ENCODE results near the gene PLAAT3.
"Not testable (repeated sequence)": the region's sequence is repeated elsewhere in the genome, so short reads cannot be mapped to it uniquely, and the experiment has no call there.

Gene PLAAT3

DNA sequence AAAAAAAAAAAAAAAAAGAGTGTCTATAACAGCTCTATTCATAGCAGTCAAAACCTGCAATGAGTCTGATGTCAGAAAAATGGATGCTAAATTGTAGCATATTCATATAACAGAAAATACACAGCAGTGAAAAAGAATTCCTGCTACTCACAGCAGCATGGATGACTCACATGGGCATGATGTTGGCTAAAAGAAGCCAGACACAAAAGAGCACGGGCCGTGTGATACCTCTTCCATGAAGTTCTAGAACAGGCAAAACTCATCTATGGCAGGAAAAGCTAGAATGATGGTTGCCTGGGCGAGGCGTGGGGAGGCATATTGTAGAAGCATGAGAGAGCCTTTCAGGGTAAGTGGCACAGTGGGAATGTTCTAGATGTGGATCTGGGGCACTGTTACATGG is 18.9 kb downstream of the PLAAT3 start:
- H3K4me3 ChIP-seq (ENCODE audit: low read depth, low read length): no peak overlapping the region
- DNase-seq (ENCODE audit: low read depth): no peak
- TF ChIP-seq, protein P1, sequence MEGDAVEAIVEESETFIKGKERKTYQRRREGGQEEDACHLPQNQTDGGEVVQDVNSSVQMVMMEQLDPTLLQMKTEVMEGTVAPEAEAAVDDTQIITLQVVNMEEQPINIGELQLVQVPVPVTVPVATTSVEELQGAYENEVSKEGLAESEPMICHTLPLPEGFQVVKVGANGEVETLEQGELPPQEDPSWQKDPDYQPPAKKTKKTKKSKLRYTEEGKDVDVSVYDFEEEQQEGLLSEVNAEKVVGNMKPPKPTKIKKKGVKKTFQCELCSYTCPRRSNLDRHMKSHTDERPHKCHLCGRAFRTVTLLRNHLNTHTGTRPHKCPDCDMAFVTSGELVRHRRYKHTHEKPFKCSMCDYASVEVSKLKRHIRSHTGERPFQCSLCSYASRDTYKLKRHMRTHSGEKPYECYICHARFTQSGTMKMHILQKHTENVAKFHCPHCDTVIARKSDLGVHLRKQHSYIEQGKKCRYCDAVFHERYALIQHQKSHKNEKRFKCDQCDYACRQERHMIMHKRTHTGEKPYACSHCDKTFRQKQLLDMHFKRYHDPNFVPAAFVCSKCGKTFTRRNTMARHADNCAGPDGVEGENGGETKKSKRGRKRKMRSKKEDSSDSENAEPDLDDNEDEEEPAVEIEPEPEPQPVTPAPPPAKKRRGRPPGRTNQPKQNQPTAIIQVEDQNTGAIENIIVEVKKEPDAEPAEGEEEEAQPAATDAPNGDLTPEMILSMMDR (IDR thresholded peaks at IDR 0.05; ENCODE audit: low read depth, low read length, missing control alignments): no peak

DNA sequence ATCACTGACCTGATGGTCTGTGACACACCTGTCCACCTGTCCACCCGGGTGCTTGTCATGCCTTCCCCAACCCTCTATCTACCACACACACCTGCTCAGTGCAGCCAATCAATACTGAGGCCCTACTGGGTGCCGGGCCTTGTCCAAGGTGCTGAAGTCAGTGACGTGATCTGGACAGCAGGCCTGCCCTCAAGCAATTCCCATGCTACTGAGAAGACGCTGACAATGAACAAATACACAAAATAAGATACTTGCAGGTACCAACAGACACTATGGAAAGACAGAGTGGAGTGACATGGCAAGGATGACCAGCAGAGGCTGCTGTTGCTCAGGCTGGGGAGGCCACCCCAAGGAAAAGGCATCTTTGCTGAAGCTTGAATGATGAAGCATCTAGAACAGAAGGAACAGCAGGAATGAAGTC is 21.2 kb downstream of the PLAAT3 start:
- H3K4me3 ChIP-seq (ENCODE audit: low read depth, low read length): no peak overlapping the region
- DNase-seq (ENCODE audit: low read depth): no peak
- TF ChIP-seq, protein P1 (IDR thresholded peaks at IDR 0.05; ENCODE audit: low read depth, low read length, missing control alignments): peak; percentile 79

DNA sequence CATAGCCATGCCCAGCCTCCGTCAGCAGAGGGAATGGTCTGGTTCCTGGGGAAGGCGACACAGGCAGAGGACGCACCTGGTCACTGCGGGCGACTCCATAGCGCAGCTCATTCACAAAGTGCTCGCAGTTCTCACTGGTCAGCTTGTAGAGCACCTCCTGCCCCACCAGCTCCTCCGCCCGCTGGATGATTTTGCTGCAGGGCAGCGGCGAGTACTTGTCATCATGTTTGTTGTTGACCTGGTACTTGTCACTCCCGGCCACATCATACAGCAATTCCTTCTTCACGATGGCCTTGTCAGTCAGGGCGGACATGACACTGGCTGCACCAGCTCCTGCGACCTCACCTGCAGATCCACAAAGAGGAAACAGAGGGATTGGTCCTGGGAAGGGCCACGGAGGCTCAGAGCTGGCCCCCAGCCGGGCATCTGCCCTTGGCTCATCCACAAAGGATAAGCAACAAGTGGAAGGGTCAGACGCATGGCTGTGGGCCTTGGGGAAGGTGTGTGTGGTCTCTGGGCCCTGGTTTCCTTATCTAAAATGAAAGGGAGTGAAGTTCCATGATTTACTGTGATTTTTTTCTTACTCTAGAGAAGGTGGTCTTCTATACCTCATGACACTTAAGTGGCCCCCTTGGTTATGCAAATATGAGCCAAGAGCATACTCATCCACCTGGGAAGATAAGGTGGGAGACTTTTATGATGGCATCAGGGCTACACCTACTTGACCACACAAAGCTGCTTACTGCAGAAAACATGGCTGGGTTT is 24.0 kb downstream of the PLAAT3 start:
- TF ChIP-seq, protein P1 (IDR thresholded peaks at IDR 0.05; ENCODE audit: low read depth, low read length, missing control alignments): no peak
- H3K4me3 ChIP-seq (ENCODE audit: low read depth, low read length): no peak overlapping the region
- no peak for DNase-seq (ENCODE audit: low read depth)

DNA sequence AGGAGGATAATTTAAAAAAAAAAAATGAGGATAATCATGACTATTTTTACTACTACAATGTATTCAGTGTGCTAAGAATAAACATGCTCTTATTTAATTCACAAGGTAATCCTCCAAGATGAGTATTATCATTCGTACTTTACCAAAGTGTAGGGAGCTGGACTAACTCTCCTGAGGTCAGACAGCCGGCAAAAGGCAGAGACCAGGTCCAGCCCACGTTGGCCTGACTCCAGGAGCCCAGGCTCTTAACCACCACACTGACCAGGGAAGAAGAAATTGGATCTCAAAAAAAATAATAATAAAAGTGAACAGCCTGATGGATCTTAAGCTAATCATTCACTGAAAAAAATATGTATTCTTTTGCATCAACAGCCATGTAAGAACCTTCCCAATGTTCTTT is 25.2 kb downstream of the PLAAT3 start:
- no peak overlapping the region for H3K4me3 ChIP-seq (ENCODE audit: low read depth, low read length)
- TF ChIP-seq, protein P1 (IDR thresholded peaks at IDR 0.05; ENCODE audit: low read depth, low read length, missing control alignments): no peak
- no peak for DNase-seq (ENCODE audit: low read depth)

DNA sequence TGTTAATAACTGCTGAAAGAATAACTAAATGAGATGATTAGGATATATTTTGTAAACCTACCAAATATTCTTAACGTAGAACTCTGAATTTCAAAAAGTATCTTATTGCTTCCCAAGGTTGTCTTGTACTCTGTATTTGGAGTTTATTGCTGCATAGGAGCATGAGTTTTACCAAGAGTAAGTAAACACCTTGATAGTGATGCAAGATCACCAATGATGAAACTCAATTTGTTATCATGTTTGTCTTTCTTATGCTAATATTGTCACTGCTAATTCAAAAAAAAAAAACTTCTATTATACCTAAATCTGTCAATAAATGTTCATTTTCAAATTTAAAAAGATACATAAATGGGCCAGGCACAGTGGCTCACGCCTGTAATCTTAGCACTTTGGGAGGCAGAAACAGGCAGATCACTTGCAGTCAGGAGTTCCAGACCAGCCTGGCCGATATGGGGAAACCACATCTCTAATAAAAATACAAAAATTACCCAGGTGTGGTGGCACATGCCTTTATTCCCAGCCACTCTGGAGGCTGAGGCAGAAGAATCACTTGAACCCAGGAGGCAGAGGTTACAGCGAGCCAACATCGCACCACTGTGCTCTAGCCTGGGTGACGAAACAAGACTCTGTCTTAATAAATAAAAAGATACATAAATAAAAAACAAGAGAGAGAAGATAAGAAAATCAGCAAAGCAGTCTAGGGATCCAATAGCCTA is 27.6 kb downstream of the PLAAT3 start:
- H3K4me3 ChIP-seq (ENCODE audit: low read depth, low read length): no peak overlapping the region
- DNase-seq (ENCODE audit: low read depth): no peak
- TF ChIP-seq, protein P1 (IDR thresholded peaks at IDR 0.05; ENCODE audit: low read depth, low read length, missing control alignments): no peak

DNA sequence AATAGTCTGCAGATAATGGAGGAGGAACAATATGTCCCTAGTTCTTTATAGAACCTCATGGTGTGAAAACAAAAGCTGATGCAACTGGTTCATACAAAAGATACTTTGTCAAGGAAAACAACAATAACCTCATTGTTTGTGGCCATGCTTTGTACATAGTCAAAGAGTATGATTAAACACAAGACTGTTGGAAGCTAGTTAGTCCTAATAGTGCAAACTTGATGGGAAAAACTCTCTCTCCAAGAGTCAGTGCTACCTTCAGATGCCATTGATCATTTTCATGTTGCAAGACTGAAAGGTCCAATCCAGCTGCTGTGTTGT is 30.9 kb downstream of the PLAAT3 start:
- no peak overlapping the region for H3K4me3 ChIP-seq (ENCODE audit: low read depth, low read length)
- TF ChIP-seq, protein P1 (IDR thresholded peaks at IDR 0.05; ENCODE audit: low read depth, low read length, missing control alignments): no peak
- no peak for DNase-seq (ENCODE audit: low read depth)

DNA sequence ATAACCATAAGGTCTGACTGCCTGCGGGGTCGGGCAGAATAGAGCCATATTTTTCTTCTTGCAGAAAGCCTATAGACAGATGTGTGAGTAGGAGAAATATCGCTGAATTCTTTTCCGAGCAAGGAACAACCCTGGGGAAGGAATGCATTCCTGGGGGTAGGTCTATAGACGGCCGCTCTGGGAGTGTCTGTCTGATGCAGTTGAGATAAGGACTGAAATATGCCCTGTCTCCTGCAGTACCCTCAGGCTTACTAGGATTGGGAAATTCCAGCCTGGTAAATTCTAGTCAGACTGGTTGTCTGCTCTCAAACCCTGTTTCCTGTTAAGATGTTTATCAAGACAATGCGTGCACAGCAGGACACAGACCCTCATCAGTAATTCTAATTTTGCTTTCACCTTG is 33.0 kb downstream of the PLAAT3 start:
- not testable (repeated sequence) for H3K4me3 ChIP-seq (ENCODE audit: low read depth, low read length); DNase-seq (ENCODE audit: low read depth)

DNA sequence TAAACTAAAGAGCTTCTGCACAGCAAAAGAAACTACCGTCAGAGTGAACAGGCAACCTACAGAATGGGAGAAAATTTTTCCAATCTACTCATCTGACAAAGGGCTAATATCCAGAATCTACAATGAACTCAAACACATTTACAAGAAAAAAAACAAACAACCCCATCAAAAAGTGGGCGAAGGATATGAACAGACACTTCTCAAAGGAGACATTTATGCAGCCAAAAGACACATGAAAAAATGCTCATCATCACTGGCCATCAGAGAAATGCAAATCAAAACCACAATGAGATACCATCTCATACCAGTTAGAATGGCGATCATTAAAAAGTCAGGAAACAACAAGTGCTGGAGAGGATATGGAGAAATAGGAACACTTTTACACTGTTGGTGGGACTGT is 35.4 kb downstream of the PLAAT3 start:
- DNase-seq (ENCODE audit: low read depth); H3K4me3 ChIP-seq (ENCODE audit: low read depth, low read length): not testable (repeated sequence)

Measured in GM12864 (cell line).